ENCODE measurements around the gene TLE7.

The TLE7 gene

DNA sequence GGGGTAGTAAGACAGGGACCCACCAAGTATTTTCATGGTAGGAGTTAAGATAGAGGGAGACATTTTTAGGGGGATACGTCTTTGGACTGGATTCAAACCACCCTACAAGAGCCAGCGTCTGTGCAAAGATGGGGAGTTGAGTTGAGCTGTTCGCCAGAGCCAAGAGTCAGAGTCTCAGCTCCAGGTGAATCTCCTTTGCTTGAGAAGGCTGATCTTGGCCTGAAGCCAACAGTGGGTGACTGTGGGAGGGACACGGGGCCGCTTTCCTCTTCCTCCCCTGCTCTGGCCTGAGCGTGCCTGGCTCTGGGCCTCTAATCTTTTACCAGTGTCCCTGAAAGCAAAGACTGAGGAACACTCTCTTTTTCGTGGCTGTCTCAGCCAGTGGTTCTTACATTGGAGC lies 5.4 kb downstream of the TLE7 start:
- H4K20me1 ChIP-seq (ENCODE audit: insufficient read depth, low read length): no peaks in the 10 kb centered on the region
- H3K36me3 ChIP-seq (ENCODE audit: insufficient read depth, low read length): no peaks in the 10 kb centered on the region
- H3K27ac ChIP-seq (ENCODE audit: low read length): no peak overlapping the region
- no peak for ATAC-seq (ENCODE audit: insufficient read depth, low read depth)
- H2AFZ ChIP-seq (ENCODE audit: low read depth, low read length): no peak overlapping the region
- TF ChIP-seq, protein P1, sequence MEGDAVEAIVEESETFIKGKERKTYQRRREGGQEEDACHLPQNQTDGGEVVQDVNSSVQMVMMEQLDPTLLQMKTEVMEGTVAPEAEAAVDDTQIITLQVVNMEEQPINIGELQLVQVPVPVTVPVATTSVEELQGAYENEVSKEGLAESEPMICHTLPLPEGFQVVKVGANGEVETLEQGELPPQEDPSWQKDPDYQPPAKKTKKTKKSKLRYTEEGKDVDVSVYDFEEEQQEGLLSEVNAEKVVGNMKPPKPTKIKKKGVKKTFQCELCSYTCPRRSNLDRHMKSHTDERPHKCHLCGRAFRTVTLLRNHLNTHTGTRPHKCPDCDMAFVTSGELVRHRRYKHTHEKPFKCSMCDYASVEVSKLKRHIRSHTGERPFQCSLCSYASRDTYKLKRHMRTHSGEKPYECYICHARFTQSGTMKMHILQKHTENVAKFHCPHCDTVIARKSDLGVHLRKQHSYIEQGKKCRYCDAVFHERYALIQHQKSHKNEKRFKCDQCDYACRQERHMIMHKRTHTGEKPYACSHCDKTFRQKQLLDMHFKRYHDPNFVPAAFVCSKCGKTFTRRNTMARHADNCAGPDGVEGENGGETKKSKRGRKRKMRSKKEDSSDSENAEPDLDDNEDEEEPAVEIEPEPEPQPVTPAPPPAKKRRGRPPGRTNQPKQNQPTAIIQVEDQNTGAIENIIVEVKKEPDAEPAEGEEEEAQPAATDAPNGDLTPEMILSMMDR (IDR thresholded peaks at IDR 0.05; ENCODE audit: borderline replicate concordance, extremely low read depth, low read length, poor library complexity, severe bottlenecking): no peak
- no peak for TF ChIP-seq EZH2 (IDR thresholded peaks at IDR 0.05; ENCODE audit: borderline replicate concordance, low read depth, low read length, severe bottlenecking)
- no peak overlapping the region for H3K4me3 ChIP-seq (ENCODE audit: low read depth in 1 of 2, low read length in 2 of 2)
- H3K9ac ChIP-seq (ENCODE audit: low read depth, low read length): no peak overlapping the region
- no peaks in the 10 kb centered on the region for H3K79me2 ChIP-seq (ENCODE audit: insufficient read depth, low read length)
- no peaks in the 10 kb centered on the region for H3K4me1 ChIP-seq (ENCODE audit: insufficient read depth, low read length)
- H3K4me2 ChIP-seq (ENCODE audit: insufficient read depth, low read length): no peak overlapping the region
- no peak for DNase-seq
- no peaks in the 10 kb centered on the region for H3K9me3 ChIP-seq (ENCODE audit: insufficient read depth, low read length, severe bottlenecking)
- H3K27me3 ChIP-seq (ENCODE audit: insufficient read depth, low read length, poor library complexity): no peaks in the 10 kb centered on the region

DNA sequence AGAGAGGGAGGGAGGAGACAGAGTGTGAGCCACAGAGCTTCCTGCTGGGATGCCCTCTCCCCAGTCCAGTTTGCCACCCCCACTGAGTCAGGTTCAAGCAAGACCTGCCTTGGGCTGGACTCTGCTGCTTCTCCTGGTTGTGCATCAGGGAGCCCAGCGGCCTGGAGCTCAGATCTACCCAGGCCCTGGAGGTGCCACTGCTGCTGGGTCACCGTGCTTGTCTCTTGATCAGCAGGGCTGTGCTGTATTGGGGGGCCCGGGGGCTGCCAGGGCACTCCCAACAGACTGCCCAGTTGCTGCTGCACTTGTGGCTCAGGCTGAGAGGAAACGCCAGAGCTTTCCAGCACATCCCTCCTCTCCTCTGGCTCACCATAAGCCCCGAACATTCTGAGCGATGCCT lies 8.9 kb downstream of the TLE7 start:
- H3K4me2 ChIP-seq (ENCODE audit: insufficient read depth, low read length): no peak overlapping the region
- no peak overlapping the region for H2AFZ ChIP-seq (ENCODE audit: low read depth, low read length)
- H4K20me1 ChIP-seq (ENCODE audit: insufficient read depth, low read length): no peaks in the 10 kb centered on the region
- H3K36me3 ChIP-seq (ENCODE audit: insufficient read depth, low read length): no peaks in the 10 kb centered on the region
- no peak for ATAC-seq (ENCODE audit: insufficient read depth, low read depth)
- no peak for TF ChIP-seq EZH2 (IDR thresholded peaks at IDR 0.05; ENCODE audit: borderline replicate concordance, low read depth, low read length, severe bottlenecking)
- TF ChIP-seq, protein P1 (IDR thresholded peaks at IDR 0.05; ENCODE audit: borderline replicate concordance, extremely low read depth, low read length, poor library complexity, severe bottlenecking): no peak
- no peak overlapping the region for H3K27ac ChIP-seq (ENCODE audit: low read length)
- no peaks in the 10 kb centered on the region for H3K4me1 ChIP-seq (ENCODE audit: insufficient read depth, low read length)
- no peaks in the 10 kb centered on the region for H3K27me3 ChIP-seq (ENCODE audit: insufficient read depth, low read length, poor library complexity)
- no peak for DNase-seq
- H3K9ac ChIP-seq (ENCODE audit: low read depth, low read length): no peak overlapping the region
- no peaks in the 10 kb centered on the region for H3K79me2 ChIP-seq (ENCODE audit: insufficient read depth, low read length)
- no peak overlapping the region for H3K4me3 ChIP-seq (ENCODE audit: low read depth in 1 of 2, low read length in 2 of 2)
- no peaks in the 10 kb centered on the region for H3K9me3 ChIP-seq (ENCODE audit: insufficient read depth, low read length, severe bottlenecking)

DNA sequence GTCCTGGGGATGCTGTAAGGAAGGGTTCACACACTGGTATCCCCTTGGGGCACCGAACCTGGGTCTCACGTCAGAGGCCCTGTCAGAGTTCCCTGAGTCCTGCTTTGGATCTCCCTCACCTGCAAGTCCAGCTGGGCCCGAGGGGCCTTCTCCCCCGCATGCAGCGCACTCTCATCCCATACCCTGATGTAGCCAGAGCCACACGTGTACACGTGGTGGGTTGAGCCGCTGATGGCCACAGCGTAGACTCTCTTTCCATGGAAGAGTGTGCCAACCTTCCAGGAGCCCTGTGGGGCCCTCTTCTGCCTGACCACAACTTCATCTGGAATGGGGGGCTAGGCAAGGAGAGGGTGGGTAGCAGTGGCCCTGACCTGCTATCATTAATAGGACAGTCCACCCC lies 9.9 kb downstream of the TLE7 start:
- H3K9ac ChIP-seq (ENCODE audit: low read depth, low read length): no peak overlapping the region
- no peak overlapping the region for H3K4me2 ChIP-seq (ENCODE audit: insufficient read depth, low read length)
- no peak overlapping the region for H2AFZ ChIP-seq (ENCODE audit: low read depth, low read length)
- H3K9me3 ChIP-seq (ENCODE audit: insufficient read depth, low read length, severe bottlenecking): no peaks in the 10 kb centered on the region
- no peaks in the 10 kb centered on the region for H3K27me3 ChIP-seq (ENCODE audit: insufficient read depth, low read length, poor library complexity)
- H3K4me3 ChIP-seq (ENCODE audit: low read depth in 1 of 2, low read length in 2 of 2): no peak overlapping the region
- no peaks in the 10 kb centered on the region for H3K36me3 ChIP-seq (ENCODE audit: insufficient read depth, low read length)
- H3K27ac ChIP-seq (ENCODE audit: low read length): no peak overlapping the region
- no peak for DNase-seq
- H4K20me1 ChIP-seq (ENCODE audit: insufficient read depth, low read length): no peaks in the 10 kb centered on the region
- no peaks in the 10 kb centered on the region for H3K79me2 ChIP-seq (ENCODE audit: insufficient read depth, low read length)
- TF ChIP-seq, protein P1 (IDR thresholded peaks at IDR 0.05; ENCODE audit: borderline replicate concordance, extremely low read depth, low read length, poor library complexity, severe bottlenecking): no peak
- no peak for TF ChIP-seq EZH2 (IDR thresholded peaks at IDR 0.05; ENCODE audit: borderline replicate concordance, low read depth, low read length, severe bottlenecking)
- no peaks in the 10 kb centered on the region for H3K4me1 ChIP-seq (ENCODE audit: insufficient read depth, low read length)
- no peak for ATAC-seq (ENCODE audit: insufficient read depth, low read depth)

DNA sequence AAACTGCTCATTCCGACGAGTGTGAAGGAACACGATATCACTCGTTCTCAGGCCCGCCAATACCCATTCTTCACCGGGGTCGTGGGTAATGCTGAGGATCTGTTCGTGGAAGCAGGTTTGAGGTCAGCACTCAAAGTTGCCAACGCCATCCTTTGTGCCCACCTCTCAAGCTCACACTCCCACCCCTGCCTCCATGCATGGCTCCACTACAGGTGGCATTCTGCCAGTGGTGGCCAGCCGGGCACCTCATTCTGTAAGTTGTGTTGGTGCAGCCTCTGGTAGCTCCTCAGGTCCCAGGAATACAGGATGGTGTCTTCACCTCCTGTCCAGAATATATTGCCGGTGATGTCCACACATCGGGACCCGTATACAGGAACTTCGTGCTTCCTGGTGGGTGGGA lies 10.7 kb downstream of the TLE7 start:
- TF ChIP-seq EZH2 (IDR thresholded peaks at IDR 0.05; ENCODE audit: borderline replicate concordance, low read depth, low read length, severe bottlenecking): no peak
- TF ChIP-seq, protein P1 (IDR thresholded peaks at IDR 0.05; ENCODE audit: borderline replicate concordance, extremely low read depth, low read length, poor library complexity, severe bottlenecking): no peak

More for the DNA sequence above, 10.7 kb downstream of the TLE7 start:
- Histone ChIP-seq H3K9ac (ENCODE audit: low read depth, low read length) (no peak overlapping the region), H3K36me3 (ENCODE audit: insufficient read depth, low read length) (no peaks in the 10 kb centered on the region), H4K20me1 (ENCODE audit: insufficient read depth, low read length) (no peaks in the 10 kb centered on the region), H3K9me3 (ENCODE audit: insufficient read depth, low read length, severe bottlenecking) (no peaks in the 10 kb centered on the region), H3K4me1 (ENCODE audit: insufficient read depth, low read length) (no peaks in the 10 kb centered on the region), H3K79me2 (ENCODE audit: insufficient read depth, low read length) (no peaks in the 10 kb centered on the region), H3K4me3 (ENCODE audit: low read depth in 1 of 2, low read length in 2 of 2) (no peak overlapping the region), H3K27ac (ENCODE audit: low read length) (no peak overlapping the region), H2AFZ (ENCODE audit: low read depth, low read length) (no peak overlapping the region), H3K27me3 (ENCODE audit: insufficient read depth, low read length, poor library complexity) (no peaks in the 10 kb centered on the region), H3K4me2 (ENCODE audit: insufficient read depth, low read length) (no peak overlapping the region)
- ATAC-seq (ENCODE audit: insufficient read depth, low read depth) (no peak), DNase-seq (no peak)
